OCI-LY3 (cell line): ENCODE measurements around the gene ACOXL.

Experiments
- H2AFZ ChIP-seq: fragments of 200-600, 300-600 bp; shearing (Covaris generic); 2 replicates; pipeline ENCODE4 v1.6.0; 2014; ENCODE audit warnings: antibody characterized with exemption, low read depth, low read length
- H3K27ac ChIP-seq: fragments of 200-600, 300-600 bp; sonication (generic); 2 replicates; pipeline ENCODE4 v1.5.1; 2014; ENCODE audit warnings: mild to moderate bottlenecking, low read length, moderate library complexity, mixed read lengths
- H3K27me3 ChIP-seq: fragments of 200-600, 300-600 bp; sonication (generic); 2 replicates; pipeline ENCODE4 v1.6.1; 2014; ENCODE audit warnings: low read depth, low read length, mixed read lengths
- H3K36me3 ChIP-seq: fragments of 200-600, 300-600 bp; sonication (generic); replicated peaks from 2 replicates; pipeline ENCODE3; 2014; ENCODE audit warnings: low read depth, low read length, mixed read lengths
- H3K4me1 ChIP-seq: fragments of 300-600, 200-600 bp; sonication (generic); 2 replicates; pipeline ENCODE4 v1.6.1; 2014; ENCODE audit warnings: low read length, mixed read lengths
- H3K4me2 ChIP-seq: fragments of 200-600, 300-600 bp; sonication (generic); 2 replicates; pipeline ENCODE4 v1.6.1; 2014; ENCODE audit warnings: low read length, mixed read lengths
- H3K4me3 ChIP-seq: fragments of 300-600, 200-600 bp; sonication (generic); 2 replicates; pipeline ENCODE4 v1.5.1; 2014; ENCODE audit warnings: antibody characterized with exemption, mild to moderate bottlenecking, low read length, moderate library complexity
- H3K79me2 ChIP-seq: fragments of 300-600, 200-600 bp; shearing (Covaris generic); 2 replicates; pipeline ENCODE4 v1.6.1; 2014; ENCODE audit warnings: mild to moderate bottlenecking, low read length, mixed read lengths
- H3K9ac ChIP-seq: fragments of 300-600, 200-600 bp; shearing (Covaris generic); 2 replicates; pipeline ENCODE4 v1.6.0; 2014; ENCODE audit warnings: mild to moderate bottlenecking, low read length, moderate library complexity
- H3K9me3 ChIP-seq: fragments of 200-600, 300-600 bp; shearing (Covaris generic); 2 replicates; pipeline ENCODE4 v1.6.1; 2014; ENCODE audit warnings: low read length, mixed read lengths; ENCODE audit not compliant: insufficient read depth
- H4K20me1 ChIP-seq: fragments of 200-600, 300-600 bp; sonication (generic); 2 replicates; pipeline ENCODE4 v1.6.1; 2016; ENCODE audit warnings: low read length, mixed read lengths; ENCODE audit not compliant: insufficient read depth
- CTCF ChIP-seq: fragments of 200-600, 300-600 bp; sonication (generic); IDR thresholded peaks from 2 replicates; pipeline ENCODE4 v1.5.1; 2014; ENCODE audit warnings: antibody characterized with exemption, low read length, low read depth
- EZH2phosphoT487 ChIP-seq: fragments of 200-600 bp; shearing (Covaris generic); IDR thresholded peaks from 2 replicates; pipeline ENCODE4 v1.6.1; 2018; ENCODE audit warnings: antibody characterized with exemption, mixed run types, low read depth

Gene ACOXL

GRCh38 chr2:111113838-111114237, 381.5 kb downstream of the ACOXL start:
- Histone ChIP-seq H3K9ac (no peak overlapping the region), H4K20me1 (peaks cover 29% of the 10 kb centered on the region), H3K4me3 (no peak overlapping the region), H3K4me2 (no peak overlapping the region), H3K27ac (no peak overlapping the region), H3K9me3 (peaks cover 6% of the 10 kb centered on the region; the same call in 1 of the 2 replicates), H2AFZ (no peak overlapping the region), H3K27me3 (peaks cover 79% of the 10 kb centered on the region), H3K4me1 (peaks cover 29% of the 10 kb centered on the region), H3K36me3 (no peaks in the 10 kb centered on the region), H3K79me2 (no peaks in the 10 kb centered on the region)
- TF ChIP-seq CTCF (no peak), EZH2phosphoT487 (no peak)

GRCh38 chr2:111116011-111116746, 383.8 kb downstream of the ACOXL start:
- Histone ChIP-seq H3K9ac (no peak overlapping the region), H2AFZ (no peak overlapping the region), H3K4me2 (peak overlapping the region; percentile 67), H3K4me3 (peak overlapping the region; percentile 50), H3K27ac (peak overlapping the region; percentile 1; the same call in 1 of the 2 replicates), H3K27me3 (peaks cover 72% of the 10 kb centered on the region), H3K79me2 (peaks cover 2% of the 10 kb centered on the region), H3K36me3 (no peaks in the 10 kb centered on the region), H3K4me1 (peaks cover 37% of the 10 kb centered on the region), H3K9me3 (peaks cover 11% of the 10 kb centered on the region; the same call in 1 of the 2 replicates), H4K20me1 (peaks cover 29% of the 10 kb centered on the region)
- TF ChIP-seq EZH2phosphoT487 (peak; percentile 98), CTCF (peak; percentile 31)

- H2AFZ ChIP-seq: no peak overlapping the region
- TF ChIP-seq EZH2phosphoT487 (no peak), CTCF (peak; percentile 90)
- H3K4me2 ChIP-seq: peak overlapping the region; percentile 67
- peaks cover 11% of the 10 kb centered on the region; the same call in 1 of the 2 replicates for H3K9me3 ChIP-seq
- H3K9ac ChIP-seq: no peak overlapping the region
- H3K27me3 ChIP-seq: peaks cover 64% of the 10 kb centered on the region
- H4K20me1 ChIP-seq: peaks cover 32% of the 10 kb centered on the region
- no peak overlapping the region for H3K27ac ChIP-seq
- peaks cover 37% of the 10 kb centered on the region for H3K4me1 ChIP-seq
- H3K36me3 ChIP-seq: no peaks in the 10 kb centered on the region
- peak overlapping the region; percentile 50 for H3K4me3 ChIP-seq
- H3K79me2 ChIP-seq: peaks cover 10% of the 10 kb centered on the region
These were observed 384.6 kb downstream of the ACOXL start for GRCh38 chr2:111116843-111117597.
